CD4-positive, alpha-beta T cell treated with Interleukin-12 subunit alpha and Interleukin-12 subunit beta, for 1 hour (primary cell): ENCODE data around the gene MAF.

Source experiments
- DNase-seq: peaks from one replicate; pipeline ENCODE4 v3.0.0-alpha.2; 2020

The MAF gene

DNA sequence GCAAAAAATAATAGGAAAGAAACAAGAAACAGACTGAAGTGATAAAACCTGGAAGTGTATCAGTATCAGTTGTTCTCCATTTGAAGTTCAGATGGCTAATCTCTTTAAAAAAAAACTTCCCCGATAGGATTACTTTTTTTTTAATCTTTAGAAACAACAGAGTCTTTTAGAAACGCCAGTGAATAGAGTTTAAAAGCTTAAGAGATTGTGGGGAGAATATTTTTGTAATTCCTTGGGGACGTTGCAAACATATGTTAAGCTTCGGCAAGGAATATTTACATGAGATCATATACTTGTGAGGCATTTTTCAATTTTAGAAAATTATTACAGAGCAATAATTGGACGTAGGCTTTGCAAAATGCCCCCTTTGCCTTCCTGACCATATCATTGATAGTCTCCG, 13.2 kb downstream of the MAF start:
- no peak for DNase-seq

DNA sequence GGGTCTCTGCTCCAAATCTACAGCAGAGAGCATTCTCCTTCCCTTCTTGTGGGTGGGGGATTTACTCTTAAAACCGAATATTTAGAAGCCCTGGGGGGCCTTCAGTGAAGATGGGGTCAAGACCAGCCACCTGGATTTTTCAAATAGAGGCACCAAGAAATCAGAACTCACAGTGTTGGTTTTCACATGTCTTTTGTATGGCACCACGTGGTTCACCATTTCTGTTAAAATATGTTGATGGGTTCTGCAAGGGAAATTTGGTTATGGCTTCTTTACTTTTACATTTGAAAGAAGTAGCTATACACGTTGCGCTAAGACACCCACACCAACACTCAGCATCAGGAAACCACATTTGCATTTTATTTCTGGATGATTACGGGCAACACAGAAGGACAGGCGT, 17.7 kb downstream of the MAF start:
- no peak for DNase-seq

DNA sequence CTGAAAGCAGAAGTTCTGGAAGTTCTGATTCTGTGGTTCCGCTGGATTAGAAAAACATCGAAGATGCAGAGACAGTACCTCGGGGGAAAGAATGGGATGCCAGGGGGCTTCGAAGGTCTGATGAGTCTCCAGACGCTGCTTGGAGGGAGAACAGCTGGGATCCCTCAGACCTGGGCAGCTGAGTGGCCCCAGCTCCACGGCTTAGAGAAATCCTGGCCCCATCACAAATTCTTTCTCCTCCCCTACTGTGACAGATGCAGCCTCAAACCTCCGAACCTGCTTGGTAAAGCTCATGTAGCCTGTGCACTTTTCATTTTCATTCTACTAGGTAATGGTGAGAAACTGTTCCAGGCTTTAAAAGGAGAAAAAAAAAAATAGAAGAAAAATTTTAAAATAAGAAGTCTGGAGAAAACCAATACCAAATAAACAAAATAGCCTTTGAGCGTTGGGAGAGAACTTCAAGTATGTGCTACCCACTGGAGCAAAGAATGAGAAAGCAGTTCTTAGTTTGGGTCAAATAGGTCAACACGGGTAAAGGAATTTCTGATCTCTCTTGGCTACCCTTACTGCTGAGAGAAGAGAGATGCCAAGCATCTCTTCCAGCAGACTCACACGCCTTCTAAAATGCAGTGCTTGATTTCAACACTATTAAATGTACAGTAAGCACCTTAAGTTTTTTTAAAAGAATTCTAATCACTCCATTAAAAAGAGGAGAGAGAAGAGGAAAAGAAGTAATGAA, 19.9 kb downstream of the MAF start:
- DNase-seq, result no peak

DNA sequence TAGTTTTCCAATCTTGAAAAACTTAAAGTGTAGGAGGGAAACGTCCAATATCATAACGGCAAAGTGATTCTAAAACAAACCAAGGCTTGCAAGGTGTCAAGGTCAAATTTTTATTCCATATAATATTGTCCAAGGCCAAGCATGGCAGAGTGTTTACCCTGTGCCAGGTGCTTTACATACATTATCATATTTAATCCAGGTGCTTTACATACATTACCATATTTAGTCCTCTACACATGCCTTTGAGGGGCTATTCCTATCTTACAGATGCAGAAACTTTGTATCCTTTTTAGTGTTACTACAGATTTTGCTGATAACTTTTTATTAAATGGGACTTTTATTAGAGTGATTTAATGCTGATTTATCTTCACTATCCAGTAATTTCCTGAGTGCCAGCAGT, 23.9 kb downstream of the MAF start:
- no peak for DNase-seq

DNA sequence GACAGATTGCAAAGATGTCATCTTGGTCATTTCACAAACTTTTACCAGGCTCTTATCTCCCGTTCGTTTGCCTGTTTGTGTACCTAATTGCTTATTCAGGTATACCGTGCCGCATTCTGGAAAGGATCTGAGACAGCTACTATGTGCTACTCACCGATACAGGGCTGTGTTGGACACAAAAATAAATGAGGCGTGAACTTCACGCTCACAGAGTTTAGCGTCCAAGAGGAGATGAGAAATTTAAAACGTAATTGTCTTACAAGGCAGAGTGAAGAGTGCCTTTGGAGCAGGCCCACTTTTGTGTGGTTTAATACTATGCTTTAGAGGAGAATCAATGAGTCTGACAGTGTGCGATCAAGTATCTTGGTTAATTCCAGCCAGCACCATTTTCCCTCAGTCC, 26.7 kb downstream of the MAF start:
- no peak for DNase-seq

DNA sequence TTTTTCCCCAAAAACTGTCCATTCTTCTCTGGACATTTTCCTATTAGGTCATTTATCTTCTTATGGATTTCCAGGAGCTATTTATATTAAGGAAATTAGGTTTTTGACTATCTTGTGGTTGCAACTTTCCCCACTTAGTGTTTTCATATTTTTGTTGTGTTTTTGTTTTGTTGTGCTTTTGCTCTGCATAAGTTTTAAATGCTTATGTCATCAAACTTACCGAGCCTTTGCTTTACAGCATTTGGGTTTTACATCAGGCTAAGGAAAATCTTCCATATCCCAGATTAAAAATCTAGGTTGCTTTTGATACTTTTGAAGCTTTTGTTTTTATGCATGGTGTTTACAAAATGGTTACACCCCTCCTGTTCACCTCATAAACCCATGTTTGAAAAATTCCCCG, 27.5 kb downstream of the MAF start:
- no peak for DNase-seq

DNA sequence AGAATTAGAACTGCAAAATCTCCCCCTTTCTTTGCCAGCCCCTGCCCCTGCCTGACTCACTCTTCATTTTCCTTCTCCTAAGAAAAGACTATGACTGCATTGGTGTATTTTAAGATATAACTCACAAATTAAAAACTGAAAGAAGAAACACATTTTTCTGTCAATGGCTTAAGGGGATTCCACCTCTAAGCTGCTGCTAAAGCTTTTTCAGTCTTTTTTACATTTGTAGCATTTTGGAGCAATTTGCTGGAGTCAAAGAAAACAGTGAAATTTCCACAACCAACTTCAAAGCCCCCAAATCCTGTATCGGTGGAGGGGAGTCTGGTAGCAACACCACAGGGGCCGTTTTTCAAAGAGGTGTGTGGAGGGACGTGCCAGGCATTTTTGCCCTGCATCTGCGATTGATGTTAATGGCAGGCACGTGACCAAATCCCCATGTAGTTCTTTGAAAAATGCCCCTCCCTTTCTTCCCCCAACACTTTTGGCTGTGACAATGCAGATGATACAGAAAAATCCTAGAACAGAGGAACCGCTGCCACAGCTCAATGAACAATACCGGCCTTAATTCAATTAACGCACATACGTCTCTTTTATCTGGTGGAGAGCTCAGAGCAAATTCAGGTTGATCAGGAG, 28.5 kb downstream of the MAF start:
- DNase-seq, result no peak

DNA sequence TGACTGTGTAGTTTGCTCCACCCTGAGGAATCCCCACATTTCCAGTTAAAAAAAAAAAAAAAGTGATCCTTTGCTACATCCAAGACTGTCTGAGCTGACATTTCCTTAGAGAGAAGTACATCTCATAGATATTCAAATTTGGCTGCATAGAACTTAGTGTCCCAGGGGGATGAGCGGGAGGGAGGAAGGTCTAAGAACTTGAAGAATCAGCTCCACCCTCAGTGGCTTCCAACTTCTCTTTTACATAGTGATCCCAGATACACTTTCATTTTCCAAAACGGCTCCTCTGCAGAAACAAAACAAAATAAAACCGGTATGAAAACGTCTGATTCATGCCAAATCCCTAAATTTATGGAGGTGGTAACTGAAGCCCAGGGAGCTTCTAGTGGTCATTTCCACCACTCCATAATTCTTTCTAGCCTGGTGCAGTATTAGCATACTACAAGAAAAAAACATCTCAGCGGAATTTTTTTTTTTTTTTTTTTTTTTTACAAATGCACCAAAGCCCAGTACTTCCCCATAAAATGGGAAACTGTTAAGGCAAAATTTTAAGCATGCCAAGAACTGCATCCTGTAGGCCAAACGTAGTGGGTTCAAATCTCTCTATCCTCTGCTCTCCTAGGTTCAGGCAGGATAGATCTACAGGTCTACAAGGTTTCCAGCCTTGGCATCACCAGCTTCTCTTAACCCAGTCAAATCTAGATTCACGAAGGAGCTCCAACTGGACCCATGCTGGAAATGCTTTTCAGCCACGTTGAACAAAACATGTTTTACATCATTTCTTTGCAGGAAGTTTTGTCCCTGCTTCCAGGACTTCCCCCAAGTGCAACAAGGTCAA, 29.3 kb downstream of the MAF start:
- no peak for DNase-seq

DNA sequence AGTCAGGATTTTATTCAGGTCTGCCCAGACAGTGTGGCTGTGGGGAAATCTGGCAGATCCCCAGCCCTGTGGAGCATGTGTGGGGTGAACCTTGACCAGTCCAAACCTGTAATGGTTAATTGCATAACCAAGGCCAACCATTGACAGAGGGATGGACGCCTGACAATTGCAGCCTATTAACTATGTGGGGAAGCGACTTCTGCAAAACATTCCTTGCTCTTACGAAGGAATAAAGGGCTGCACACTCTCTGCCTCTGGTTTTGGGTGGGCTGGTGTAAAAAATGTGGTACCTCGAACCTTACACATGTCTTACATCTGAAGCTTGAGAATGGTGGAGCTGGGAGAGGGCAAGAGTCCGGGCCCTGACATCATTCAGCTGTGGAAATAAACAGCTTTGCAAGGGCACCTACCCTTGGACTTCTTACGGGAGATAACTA, 35.8 kb downstream of the MAF start:
- DNase-seq, result no peak

DNA sequence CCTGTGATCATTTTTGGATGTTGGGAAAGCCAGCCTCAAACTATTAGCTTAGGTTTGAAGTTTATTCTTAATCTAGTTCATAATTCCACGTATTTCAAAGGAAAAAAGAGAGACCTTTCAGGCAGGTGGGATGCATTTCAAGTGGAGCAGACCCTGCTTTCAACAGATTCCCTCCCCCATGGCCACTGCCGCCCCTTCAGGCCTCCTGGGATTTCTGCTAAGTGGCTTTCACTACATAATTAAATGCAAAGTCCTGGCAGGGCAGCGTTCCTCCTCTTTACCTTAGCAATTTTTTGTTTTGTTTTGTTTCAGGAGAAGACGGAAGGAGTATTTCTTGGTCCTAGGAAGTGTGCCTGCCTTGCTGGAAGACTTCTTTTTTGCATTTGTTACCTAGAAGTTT, 36.6 kb downstream of the MAF start:
- DNase-seq, result no peak

DNA sequence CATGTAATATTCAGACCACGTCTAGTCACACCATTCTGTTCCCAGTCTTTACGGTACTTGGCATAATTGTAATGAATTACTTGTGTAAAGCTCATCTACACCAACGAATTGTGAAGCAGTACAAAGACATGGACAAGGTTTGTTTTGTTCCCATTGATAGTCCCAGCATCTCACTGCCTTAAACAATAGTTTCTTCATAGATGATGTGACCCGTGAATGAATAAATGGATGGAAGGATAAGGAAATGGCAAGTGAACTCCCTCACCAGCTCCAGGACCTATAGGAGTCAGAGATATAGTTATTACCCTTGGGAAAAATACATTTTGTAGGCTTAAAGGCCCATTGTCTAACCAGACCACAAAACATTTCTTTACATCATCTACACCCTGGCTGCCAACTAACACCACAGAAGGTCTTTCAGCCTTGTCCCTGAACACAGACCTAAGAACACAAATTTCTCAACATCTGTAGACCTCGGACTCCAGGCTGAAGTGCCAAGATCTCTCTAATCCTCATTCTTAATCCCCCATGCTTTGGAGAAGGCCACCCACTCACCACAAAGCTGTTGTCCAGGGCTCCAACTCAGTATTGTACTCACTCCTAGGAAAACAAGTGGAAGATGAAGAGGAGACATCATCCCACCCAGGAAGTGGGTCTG, 38.2 kb downstream of the MAF start:
- DNase-seq, result no peak

DNA sequence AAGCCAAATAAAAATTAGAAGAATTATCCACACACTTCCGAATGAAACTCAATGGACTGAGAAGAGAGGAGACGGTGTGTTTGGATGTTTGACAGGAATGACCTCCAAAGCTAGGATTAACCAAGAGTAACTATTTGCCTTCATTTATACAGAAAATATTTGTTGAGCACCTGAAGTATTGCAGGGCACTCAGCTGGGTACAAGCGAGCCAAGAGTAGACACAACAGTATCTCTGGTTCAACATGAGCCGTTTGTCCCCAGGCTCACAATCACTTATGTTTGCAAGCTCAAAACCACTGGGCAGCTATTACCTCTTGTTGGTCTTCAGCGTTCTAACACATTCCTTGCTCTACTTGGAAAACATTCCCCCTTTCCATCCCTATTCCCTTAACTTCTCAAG, 38.8 kb downstream of the MAF start:
- no peak for DNase-seq

DNA sequence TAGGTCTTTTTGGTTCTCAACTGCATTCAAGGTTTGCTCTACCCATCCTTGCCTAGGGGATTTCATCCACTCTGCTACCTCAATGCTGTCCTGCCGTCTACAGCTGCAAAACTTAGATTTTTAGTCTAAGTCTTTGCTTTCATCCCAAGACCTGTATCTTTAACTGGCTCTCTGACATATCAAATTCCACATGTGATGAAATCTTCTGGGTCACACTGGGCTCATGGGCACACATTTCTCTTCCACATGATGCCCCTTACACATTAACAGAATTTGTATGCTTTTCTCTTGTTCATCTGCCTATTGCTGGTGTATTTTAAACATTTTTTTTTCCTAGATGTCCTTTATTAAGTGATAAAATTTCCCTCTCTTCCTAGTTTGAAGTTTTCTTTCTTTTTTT, 39.6 kb downstream of the MAF start:
- no peak for DNase-seq

DNA sequence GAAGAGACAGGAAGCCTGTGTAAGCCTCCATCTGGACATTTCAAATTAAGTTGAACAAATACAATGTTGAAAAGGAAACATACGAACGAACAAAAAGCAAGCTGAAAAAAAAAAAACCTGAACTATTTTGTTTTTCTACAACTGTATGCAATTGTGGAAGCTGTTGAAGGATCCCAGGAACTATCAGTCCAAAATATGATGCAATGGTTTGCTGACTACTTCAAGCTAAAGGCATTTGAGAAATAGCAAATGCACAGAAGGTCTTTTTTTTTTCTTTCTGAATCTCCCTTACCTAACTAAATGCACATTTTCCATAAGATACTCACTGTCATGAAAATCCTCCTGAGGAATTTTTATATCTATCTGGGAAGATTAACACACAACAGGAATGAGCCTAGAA, 40.2 kb downstream of the MAF start:
- DNase-seq, result no peak

DNA sequence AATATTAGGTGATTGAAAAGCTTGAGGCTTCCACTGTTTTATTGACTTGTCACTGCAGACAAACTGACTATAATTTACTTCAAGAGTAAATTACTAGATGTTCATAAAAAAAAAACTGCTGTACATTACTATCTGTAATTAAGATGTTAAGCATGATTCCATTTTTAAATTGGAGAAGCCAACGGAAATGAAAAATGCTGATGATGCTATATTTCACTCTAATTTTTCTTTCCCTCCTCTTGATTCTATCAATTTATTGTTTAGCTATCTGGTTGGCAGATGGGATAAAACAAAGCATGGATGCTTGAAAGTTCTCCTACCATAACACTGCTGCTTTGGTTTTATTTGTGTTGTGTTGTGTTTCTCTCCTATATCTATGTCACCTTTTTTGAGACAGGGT, 41.0 kb downstream of the MAF start:
- no peak for DNase-seq

DNA sequence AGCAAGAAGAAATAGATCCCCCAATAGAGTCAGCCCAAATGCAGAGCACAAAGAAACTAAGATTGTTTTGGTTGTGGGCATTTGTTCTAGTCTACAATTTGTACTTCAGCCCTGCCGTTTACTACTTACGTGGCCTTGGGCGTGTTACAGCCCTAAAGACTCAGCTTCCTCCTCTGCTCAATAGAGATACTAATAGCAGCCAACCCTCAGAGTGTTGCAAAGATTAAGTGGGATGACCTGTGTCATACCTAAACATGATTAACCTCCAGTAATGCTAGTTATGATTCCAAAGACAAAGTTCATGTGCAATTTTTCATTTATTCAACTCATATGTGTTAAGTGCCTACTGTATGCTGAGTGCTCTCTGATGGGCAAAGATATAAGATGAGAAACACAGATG, 43.1 kb downstream of the MAF start:
- no peak for DNase-seq

DNA sequence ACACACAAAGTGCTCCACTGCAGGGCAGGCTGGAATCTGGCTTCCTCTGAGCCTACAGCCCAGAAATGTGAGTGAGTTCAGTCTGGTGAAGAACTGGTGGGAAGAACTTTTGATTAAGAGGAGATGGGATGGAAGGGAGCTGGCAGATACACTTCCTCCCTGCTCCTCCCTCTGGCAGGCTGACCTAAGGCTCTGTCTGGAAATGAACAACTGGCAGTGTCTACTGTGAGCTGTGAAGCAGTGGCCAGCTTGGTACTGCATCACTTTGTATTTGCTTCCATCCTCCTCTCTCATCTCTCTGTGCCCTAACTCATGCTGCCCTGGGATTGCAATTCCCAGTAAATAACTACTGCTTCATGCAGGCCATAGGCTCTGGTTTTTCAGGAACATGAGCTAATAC, 45.6 kb downstream of the MAF start:
- no peak for DNase-seq

DNA sequence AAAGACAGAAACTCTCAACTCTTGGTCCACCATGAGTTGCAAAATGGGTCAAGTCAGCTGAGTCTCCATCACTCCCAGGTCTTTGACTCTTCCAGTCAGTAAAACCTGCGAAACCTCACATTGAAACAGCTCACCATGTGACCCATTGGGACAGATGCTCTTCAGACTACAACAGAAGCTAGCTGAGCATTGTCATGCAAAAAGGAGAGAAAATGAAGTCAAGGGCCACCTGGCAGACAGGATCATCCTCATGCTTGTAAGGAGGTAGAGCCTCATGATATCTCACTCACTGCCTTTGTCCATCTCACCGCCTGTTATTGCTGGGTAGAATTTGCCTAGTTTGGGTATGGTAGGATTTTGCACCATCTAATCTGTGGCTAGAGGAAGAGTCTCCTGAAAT, 50.2 kb downstream of the MAF start:
- DNase-seq, result no peak

DNA sequence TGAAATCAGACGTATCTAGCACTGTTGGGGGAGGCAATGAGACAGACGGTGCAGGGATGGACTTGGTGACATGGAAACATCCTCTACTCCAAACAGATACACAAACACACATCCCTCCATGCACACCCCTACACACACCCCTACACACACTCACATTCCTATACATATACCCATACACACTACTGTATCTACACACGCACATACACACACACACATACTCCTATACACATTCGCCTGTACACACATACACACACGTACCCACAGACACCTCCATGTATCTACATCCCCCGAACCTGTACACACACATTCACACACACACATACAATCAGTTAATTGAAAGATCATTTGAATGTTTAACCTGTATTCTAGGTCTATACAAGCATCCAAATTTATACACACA, 53.5 kb downstream of the MAF start:
- DNase-seq, result no peak
